Heart left ventricle (tissue), 16 donors: ENCODE data around the gene ACCS. TPM values are rescaled to one million over a fixed set of nuclear protein-coding genes. Genes with fewer than 3 reads are reported as not detected.

Source experiments
- ATAC-seq, 4 donors: fragments of 200-7000 bp; cut with Tn5 transposase; one replicate each; pipeline ENCODE4 v1.9.1; 2020 to 2022; ENCODE audit warnings: moderate library complexity in 4 of 4, mild to moderate bottlenecking in 3 of 4, moderate number of reproducible peaks in 1 of 4
- DNase-seq, 5 donors: peaks; one replicate each; pipeline ENCODE4 v3.0.0-alpha.2; 2020
- H3K27ac ChIP-seq, 12 donors: fragments of 200-600 bp; sonication (generic) in 4 of 12; one replicate each; pipeline versions ENCODE4 v1.5.0 to v1.8.0; 2016 to 2022; ENCODE audit warnings: mild to moderate bottlenecking in 2 of 12
- H3K27me3 ChIP-seq, 9 donors: fragments of 200-600 bp; sonication (generic) in 2 of 9; one replicate each; pipeline versions ENCODE4 v1.5.1 to v1.8.0; 2016 to 2022; ENCODE audit warnings: mild to moderate bottlenecking in 3 of 9
- H3K36me3 ChIP-seq, 9 donors: fragments of 200-600 bp; sonication (generic) in 2 of 9; one replicate each; pipeline versions ENCODE4 v1.5.0 to v1.8.0; 2018 to 2022; ENCODE audit warnings: mild to moderate bottlenecking in 2 of 9
- H3K4me1 ChIP-seq, 12 donors: fragments of 200-600 bp; sonication (generic) in 4 of 12; one replicate each; pipeline versions ENCODE4 v1.5.0 to v1.8.0; 2016 to 2022; ENCODE audit warnings: mild to moderate bottlenecking in 3 of 12
- H3K4me3 ChIP-seq, 12 donors: fragments of 200-600 bp; sonication (generic) in 4 of 12; one replicate each; pipeline versions ENCODE4 v1.5.0 to v1.8.0; 2017 to 2022; ENCODE audit warnings: mild to moderate bottlenecking in 9 of 12, moderate library complexity in 4 of 12
- H3K9me3 ChIP-seq, 12 donors: fragments of 200-600 bp; sonication (generic) in 4 of 12; one replicate each; pipeline versions ENCODE4 v1.5.0 to v1.8.0; 2016 to 2022; ENCODE audit warnings: mild to moderate bottlenecking in 1 of 12
- POLR2A ChIP-seq, 2 donors: fragments of 450-650 bp; IDR thresholded peaks; one replicate each; pipeline ENCODE4 v1.6.1; 2017; ENCODE audit warnings: antibody characterized with exemption in 2 of 2, mild to moderate bottlenecking in 2 of 2, moderate library complexity in 2 of 2
- WGBS, 4 donors: extraction: QIAGEN DNeasy Blood & Tissue Kit in 2 of 4; methylation state at CpG; one replicate each; pipeline versions ENCODE4 v1.1.5 to v1.1.7; 2013 to 2018; 5-methylcytosine and 5-hydroxymethylcytosine counted together
- intact Hi-C, 10 donors: fragments of 100-400 bp; cut with DNase I; formaldehyde crosslinking; loops; one replicate each; pipeline versions ENCODE4 v1.11.1 to v1.14.2; 2022
- polyA plus RNA-seq, 2 donors: library from polyadenylated mRNA; stranded (reverse); fragments of 200-250 nt; gene quantifications; one replicate each; pipeline ENCODE4 v1.2.3, GENCODE V29; 2013
- total RNA-seq, 9 donors: library from RNA; depleted of rRNA in 2 of 9; stranded (reverse); fragments of >200 nt in 2 of 9; fragmentation: NEBNext Ultra II Directional in 3 of 9; extraction: Animal tissue kit (Norgen Biotek cat#: 25700) in 3 of 9; gene quantifications; one replicate each; pipeline versions ENCODE4 v1.1.0 to v1.2.4, GENCODE V29; 2016 to 2023
- TF ChIP-seq, protein P1 (sequence below), 12 donors: fragments of 200-600 bp; sonication (generic) in 4 of 12; IDR thresholded peaks; one replicate each; pipeline versions ENCODE4 v1.5.0 to v1.8.0; 2018 to 2022; ENCODE audit warnings: antibody characterized with exemption in 12 of 12, mild to moderate bottlenecking in 5 of 12
- donor health status: ischemic (EF 13 %, LVEDD 7.1; RV severe dilation, severe dysfunction).
- donor health status: healthy with polysubstance abuse.
- donor health status: DM: no; HTN: yes; CAD: no.
- donor health status: DM: no; HTN: no; CAD: no.
- donor health status: ischemic (EF 25% LVEDD 6.9; RV normal size, moderate dysfunction).
- donor health status: ischemic (EF 25% LVEDD 5.7; RV mildly dilated, moderate dysfunction).
- donor health status: healthy.
- donor health status: DM: yes; HTN: yes; CAD: no.
- donor health status: ischemic (EF 35%, LVEDD 5.7; RV mildly dilated, moderate dysfunction).
- donor health status: nonischemic (EF 11% LVEDD 7.7; RV severe dilation, severe dysfunction).
- donor health status: DM: yes; HTN: yes; CAD: no.
- donor health status: PGD.
- donor health status: ischemic (EF 29% LVEDD 5.4; RV normal size, mild dysfunction).
- donor health status: nonischemic (EF 23%, LVEDD 6.1; RV moderate dilation, normal function).

Gene ACCS
- total and polyA plus RNA-seq, 11 donors, result 1.6 to 16.7 (median 8.3) TPM

DNA sequence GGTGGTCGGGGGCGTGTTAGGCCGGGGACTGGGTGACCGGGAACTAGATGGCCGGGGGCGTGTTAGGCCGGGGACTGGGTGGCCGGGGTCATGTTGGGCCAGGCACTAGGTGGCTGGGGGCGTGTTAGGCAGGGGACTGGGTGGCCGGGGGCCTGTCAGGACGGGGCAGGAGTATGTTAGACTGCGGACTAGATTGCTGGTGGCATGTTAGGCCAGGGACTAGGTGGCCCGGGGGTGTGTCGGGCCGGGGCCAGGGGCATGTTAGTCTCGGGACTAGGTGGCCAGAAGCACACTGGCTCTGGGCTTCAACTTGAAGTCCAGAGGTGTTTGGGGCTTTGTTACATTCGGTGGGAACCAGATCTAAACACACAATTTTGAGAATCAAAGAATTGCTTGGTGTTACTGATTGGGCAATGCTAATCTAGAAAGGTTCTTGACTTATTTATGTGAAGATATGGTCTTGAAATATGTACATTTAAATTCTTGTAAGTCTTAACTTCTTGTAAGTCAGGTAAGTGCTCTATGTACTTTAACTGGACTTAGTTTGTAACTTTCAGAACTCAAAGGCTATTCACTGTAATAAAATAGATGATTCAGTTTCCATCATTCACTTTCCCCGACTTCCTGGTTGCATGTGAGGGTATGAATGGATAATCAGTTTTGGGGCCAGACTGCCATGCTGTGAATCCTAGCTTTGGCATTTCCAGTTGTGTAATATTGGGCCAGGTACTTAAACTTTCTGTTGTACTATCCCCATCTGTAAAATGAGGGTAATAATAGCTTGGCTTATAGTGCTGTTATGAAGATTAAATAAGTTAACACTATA, 30.5 kb downstream of the ACCS start:
- intact Hi-C loops, result loop anchor here in 5 of 10 donors (5.0 to 10.0 kb wide), 3 partner anchors 438 to 518 kb away; no protein-coding TSS in a partner anchor
- Histone ChIP-seq H3K4me3 (peak overlapping the region; percentile 70 to 99 (median 90)), H3K4me1 (peaks cover 0 to 36% (median 26%) of the 10 kb centered on the region in 12 donors), H3K27me3 (no peaks in the 10 kb centered on the region), H3K27ac (peak overlapping the region in 3 of 12 donors; percentile 85 to 95 (median 90)), H3K36me3 (no peaks in the 10 kb centered on the region), H3K9me3 (no peaks in the 10 kb centered on the region)
- ATAC-seq (peak in 2 of 4 donors; percentile 4 to 6), DNase-seq (no peak)
- TF ChIP-seq POLR2A (IDR thresholded peaks at IDR 0.05), result no peak
- TF ChIP-seq, protein P1, sequence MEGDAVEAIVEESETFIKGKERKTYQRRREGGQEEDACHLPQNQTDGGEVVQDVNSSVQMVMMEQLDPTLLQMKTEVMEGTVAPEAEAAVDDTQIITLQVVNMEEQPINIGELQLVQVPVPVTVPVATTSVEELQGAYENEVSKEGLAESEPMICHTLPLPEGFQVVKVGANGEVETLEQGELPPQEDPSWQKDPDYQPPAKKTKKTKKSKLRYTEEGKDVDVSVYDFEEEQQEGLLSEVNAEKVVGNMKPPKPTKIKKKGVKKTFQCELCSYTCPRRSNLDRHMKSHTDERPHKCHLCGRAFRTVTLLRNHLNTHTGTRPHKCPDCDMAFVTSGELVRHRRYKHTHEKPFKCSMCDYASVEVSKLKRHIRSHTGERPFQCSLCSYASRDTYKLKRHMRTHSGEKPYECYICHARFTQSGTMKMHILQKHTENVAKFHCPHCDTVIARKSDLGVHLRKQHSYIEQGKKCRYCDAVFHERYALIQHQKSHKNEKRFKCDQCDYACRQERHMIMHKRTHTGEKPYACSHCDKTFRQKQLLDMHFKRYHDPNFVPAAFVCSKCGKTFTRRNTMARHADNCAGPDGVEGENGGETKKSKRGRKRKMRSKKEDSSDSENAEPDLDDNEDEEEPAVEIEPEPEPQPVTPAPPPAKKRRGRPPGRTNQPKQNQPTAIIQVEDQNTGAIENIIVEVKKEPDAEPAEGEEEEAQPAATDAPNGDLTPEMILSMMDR (IDR thresholded peaks at IDR 0.05), result no peak
- WGBS, 4 donors, result 12 to 17% (median 13%) methylated on average over 15 to 18 of the region's 18 CpGs

DNA sequence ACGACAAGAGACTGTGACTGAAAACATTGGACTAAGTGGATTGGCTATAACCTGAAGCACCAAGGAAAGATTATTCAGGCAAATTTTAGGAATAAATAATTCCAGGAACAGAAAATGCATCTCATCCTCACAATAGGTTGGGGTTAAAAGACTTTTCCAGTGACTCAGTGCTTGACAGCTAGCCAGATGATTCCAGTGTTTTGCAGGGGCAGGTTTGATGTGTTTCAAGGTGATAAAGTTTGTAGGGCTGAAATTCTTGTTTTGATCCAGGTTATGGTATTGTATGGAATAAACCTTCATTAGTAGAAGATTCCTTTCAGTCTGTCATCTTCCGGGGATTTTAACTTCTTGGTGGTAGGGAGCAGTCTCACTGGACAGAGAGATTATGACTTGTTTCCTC, 31.8 kb downstream of the ACCS start:
- intact Hi-C loops, result loop anchor here in 5 of 10 donors (5.0 to 10.0 kb wide), 3 partner anchors 437 to 517 kb away; no protein-coding TSS in a partner anchor
- Histone ChIP-seq H3K9me3 (no peaks in the 10 kb centered on the region), H3K27ac (no peak overlapping the region), H3K4me1 (peaks cover 0 to 44% (median 29%) of the 10 kb centered on the region in 12 donors), H3K4me3 (no peak overlapping the region), H3K27me3 (no peaks in the 10 kb centered on the region), H3K36me3 (no peaks in the 10 kb centered on the region)
- 76 to 90% (median 85%) methylated on average over 2 of the region's 2 CpGs for WGBS, 4 donors
- no peak for ATAC-seq
- TF ChIP-seq, protein P1 (IDR thresholded peaks at IDR 0.05), result no peak
- TF ChIP-seq POLR2A (IDR thresholded peaks at IDR 0.05), result no peak
- DNase-seq, result no peak

DNA sequence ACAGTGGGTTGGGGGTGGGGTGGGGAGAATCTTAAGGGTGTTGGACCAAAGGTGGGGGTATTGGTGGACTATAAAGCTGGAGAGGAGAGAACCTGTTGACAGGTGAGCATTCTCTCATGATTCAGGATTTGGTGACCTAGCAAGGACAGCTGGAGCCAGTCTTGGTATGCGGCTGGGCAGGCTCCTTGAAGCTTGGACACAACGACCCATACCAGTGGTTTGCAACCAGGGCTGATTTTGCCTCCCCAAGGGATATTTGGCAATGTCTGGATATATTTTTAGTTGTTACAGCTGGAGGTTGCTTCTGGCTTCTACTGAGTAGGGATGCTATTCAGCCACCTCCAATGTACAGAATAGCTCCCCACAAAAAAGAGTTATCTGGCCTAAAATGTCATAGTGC, 35.0 kb downstream of the ACCS start:
- Histone ChIP-seq H3K27ac (no peak overlapping the region), H3K9me3 (no peaks in the 10 kb centered on the region), H3K27me3 (no peaks in the 10 kb centered on the region), H3K4me3 (no peak overlapping the region), H3K36me3 (peaks cover 0 to 4% (median 0%) of the 10 kb centered on the region in 9 donors), H3K4me1 (peaks cover 0 to 51% (median 25%) of the 10 kb centered on the region in 12 donors)
- intact Hi-C loops, result loop anchor here in 2 of 10 donors (10.0 kb wide), 3 partner anchors 56 to 434 kb away; partner anchors contain the start of gene ACCSL (in 1 of the 2)
- no peak for TF ChIP-seq POLR2A (IDR thresholded peaks at IDR 0.05)
- TF ChIP-seq, protein P1 (IDR thresholded peaks at IDR 0.05), result no peak
- DNase-seq (no peak), ATAC-seq (no peak)
- 80 to 87% (median 84%) methylated on average over 2 of the region's 2 CpGs for WGBS, 4 donors
